Tibial artery (tissue), 4 donors: ENCODE measurements around the gene SERPINA3.

ENCODE experiments used
- DNase-seq, 2 donors: peaks; one replicate each; pipeline ENCODE4 v3.0.0-alpha.2; 2019
- H3K27ac ChIP-seq, 2 donors: fragments of 200-600 bp; sonication (generic) in 1 of 2; 1 replicate in 1 of 2; 2 replicates in 1 of 2; pipeline ENCODE4 v1.5.1; 2018 to 2019; ENCODE audit warnings: mild to moderate bottlenecking in 1 of 2
- H3K27me3 ChIP-seq, 2 donors: fragments of 200-600 bp; sonication (generic) in 1 of 2; one replicate each; pipeline versions ENCODE4 v1.5.1 to v1.6.0; 2016 to 2019
- H3K36me3 ChIP-seq, 3 donors: fragments of 200-600 bp; sonication (generic) in 2 of 3; one replicate each; pipeline ENCODE4 v1.5.1; 2016 to 2019; ENCODE audit warnings: mild to moderate bottlenecking in 2 of 3
- H3K4me1 ChIP-seq, 4 donors: fragments of 200-600 bp; sonication (generic) in 2 of 4; 1 replicate in 3 of 4; 2 replicates in 1 of 4; pipeline ENCODE4 v1.5.1; 2016 to 2019
- H3K4me3 ChIP-seq, 2 donors: fragments of 200-600 bp; sonication (generic) in 1 of 2; 1 replicate in 1 of 2; 2 replicates in 1 of 2; pipeline ENCODE4 v1.5.1; 2018 to 2019; ENCODE audit warnings: mild to moderate bottlenecking in 2 of 2
- H3K9me3 ChIP-seq, 3 donors: fragments of 200-600 bp; sonication (generic) in 1 of 3; one replicate each; pipeline ENCODE4 v1.5.1; 2016 to 2019
- intact Hi-C: fragments of 100-400 bp; cut with DNase I; formaldehyde crosslinking; loops from one replicate; pipeline ENCODE4 v1.15.0; 2023; ENCODE audit warnings: low total_unique reads
- TF ChIP-seq, protein P1 (sequence below), 2 experiments: fragments of 200-600 bp in 1 of 2; fragments of 450-650 bp in 1 of 2; IDR thresholded peaks; one replicate each; pipeline ENCODE4 v1.5.1; 2017 to 2019; ENCODE audit warnings: antibody characterized with exemption in 2 of 2, mild to moderate bottlenecking in 1 of 2, moderate library complexity in 1 of 2

Gene SERPINA3

DNA sequence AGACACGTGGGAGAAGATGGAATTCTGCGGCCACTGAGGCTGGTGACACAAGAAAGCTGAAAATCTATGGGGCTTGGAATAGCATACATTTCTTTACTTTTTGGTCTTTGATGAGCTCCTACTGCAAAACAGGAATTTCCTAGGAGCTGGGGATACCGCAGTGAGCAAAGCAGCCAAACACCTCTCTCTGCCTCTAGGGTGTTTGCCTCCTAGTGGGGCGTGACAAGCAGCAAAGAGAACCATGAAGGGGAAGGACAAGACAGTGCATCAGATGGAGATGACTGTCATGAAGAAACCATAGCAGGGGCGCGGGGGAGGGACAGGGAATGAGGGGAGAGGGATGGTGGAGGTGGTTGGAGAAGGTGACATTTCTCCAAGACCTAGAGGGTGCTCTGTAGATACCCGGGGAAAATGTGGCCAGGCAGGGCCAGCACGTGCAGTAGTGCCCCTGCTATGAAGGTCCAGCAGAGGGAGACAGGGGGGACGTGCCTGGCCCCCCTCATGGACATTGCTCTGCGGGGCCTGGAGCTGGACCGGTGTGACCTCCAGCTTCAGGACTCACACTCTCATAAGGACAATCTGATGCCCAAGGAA is 58.6 kb downstream of the SERPINA3 start:
- peaks cover 0 to 12% of the 10 kb centered on the region in 2 donors for H3K27me3 ChIP-seq
- intact Hi-C loops: no loop called here
- no peaks in the 10 kb centered on the region for H3K4me1 ChIP-seq
- H3K27ac ChIP-seq: no peak overlapping the region
- H3K9me3 ChIP-seq: no peaks in the 10 kb centered on the region
- H3K4me3 ChIP-seq: no peak overlapping the region
- DNase-seq: no peak
- TF ChIP-seq, protein P1, sequence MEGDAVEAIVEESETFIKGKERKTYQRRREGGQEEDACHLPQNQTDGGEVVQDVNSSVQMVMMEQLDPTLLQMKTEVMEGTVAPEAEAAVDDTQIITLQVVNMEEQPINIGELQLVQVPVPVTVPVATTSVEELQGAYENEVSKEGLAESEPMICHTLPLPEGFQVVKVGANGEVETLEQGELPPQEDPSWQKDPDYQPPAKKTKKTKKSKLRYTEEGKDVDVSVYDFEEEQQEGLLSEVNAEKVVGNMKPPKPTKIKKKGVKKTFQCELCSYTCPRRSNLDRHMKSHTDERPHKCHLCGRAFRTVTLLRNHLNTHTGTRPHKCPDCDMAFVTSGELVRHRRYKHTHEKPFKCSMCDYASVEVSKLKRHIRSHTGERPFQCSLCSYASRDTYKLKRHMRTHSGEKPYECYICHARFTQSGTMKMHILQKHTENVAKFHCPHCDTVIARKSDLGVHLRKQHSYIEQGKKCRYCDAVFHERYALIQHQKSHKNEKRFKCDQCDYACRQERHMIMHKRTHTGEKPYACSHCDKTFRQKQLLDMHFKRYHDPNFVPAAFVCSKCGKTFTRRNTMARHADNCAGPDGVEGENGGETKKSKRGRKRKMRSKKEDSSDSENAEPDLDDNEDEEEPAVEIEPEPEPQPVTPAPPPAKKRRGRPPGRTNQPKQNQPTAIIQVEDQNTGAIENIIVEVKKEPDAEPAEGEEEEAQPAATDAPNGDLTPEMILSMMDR (IDR thresholded peaks at IDR 0.05): no peak
- no peaks in the 10 kb centered on the region for H3K36me3 ChIP-seq

DNA sequence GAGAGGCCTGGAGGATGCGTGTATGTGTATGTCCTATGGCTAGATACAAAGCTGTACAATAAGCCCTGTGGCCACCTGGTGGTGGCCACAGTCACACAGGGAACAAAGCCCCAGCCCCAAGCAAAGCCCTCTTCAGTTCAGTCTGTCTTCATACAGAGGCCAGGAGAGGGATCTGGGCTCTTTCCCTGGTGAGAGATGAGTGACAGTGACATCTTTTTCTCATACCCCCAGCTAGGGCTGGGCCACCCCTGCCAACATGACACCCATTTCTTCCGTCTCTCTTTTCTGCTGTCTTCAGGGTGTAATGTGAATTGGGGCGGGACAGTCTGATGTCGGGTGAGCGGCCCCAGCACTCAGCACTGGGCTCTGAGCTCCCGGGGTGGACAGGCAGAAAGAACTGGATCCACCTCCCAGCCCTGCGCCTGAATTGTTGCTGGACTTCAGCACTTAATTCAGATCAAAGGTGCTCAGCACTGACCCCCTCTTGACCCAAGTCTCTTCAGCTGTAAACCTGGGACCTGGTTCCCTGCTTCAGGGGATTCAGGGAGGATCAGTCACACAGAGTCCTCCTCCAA is 59.8 kb downstream of the SERPINA3 start:
- Histone ChIP-seq H3K4me1 (no peaks in the 10 kb centered on the region), H3K27me3 (peaks cover 0 to 14% of the 10 kb centered on the region in 2 donors), H3K27ac (no peak overlapping the region), H3K4me3 (no peak overlapping the region), H3K9me3 (no peaks in the 10 kb centered on the region), H3K36me3 (no peaks in the 10 kb centered on the region)
- DNase-seq: no peak
- intact Hi-C loops: no loop called here
- TF ChIP-seq, protein P1 (IDR thresholded peaks at IDR 0.05): no peak

DNA sequence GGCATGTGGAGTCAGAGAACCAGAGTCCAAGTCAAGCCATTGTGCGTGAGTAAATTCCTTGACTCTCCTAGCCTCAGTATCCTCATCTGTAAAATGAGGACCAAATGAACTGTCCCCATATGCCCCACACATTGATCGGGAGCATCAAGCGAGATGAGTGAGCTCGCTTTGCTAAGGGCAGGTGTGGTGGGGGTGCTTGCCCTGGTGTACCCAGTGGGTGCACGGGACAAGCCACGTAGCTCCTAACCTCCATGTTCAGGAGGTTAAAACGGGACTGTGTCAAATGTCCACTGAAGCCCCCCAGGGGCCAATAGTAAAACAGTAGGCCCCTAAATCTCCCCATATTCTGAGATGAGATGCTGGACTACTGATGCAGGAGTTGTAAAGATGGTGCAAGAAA is 60.9 kb downstream of the SERPINA3 start:
- H3K9me3 ChIP-seq: no peaks in the 10 kb centered on the region
- no peak for DNase-seq
- peaks cover 0 to 25% of the 10 kb centered on the region in 2 donors for H3K27me3 ChIP-seq
- no peak overlapping the region for H3K4me3 ChIP-seq
- no peaks in the 10 kb centered on the region for H3K36me3 ChIP-seq
- no peak overlapping the region for H3K27ac ChIP-seq
- H3K4me1 ChIP-seq: no peaks in the 10 kb centered on the region
- TF ChIP-seq, protein P1 (IDR thresholded peaks at IDR 0.05): no peak
- intact Hi-C loops: no loop called here
